ENCODE data around the gene MANBA.

DNA sequence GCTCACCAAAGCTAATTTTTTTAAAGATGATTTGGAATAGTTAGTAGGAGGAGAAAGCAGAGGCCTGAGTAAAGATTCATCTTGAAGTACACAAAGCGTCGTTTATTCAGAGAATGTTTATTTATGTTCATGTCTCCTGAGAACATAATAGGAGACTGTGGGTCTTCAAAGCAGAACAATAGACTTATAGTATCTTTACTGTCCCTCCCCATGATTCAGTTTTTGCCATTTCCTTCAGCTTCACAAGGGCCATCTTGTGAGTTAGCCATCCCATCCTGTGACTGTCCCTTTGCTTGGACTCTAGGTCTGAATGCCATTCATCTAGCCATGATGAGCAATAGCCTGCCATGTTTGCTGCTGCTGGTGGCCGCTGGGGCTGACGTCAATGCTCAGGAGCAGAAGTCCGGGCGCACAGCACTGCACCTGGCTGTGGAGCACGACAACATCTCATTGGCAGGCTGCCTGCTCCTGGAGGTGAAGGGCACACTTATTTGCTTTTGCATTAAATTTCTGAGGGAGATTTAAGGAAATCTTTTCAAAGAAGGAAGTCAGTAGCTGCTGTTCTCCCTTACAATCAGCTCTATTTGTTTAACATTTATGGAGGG, 153.8 kb downstream of the MANBA start:
- TF ChIP-seq, protein P1, sequence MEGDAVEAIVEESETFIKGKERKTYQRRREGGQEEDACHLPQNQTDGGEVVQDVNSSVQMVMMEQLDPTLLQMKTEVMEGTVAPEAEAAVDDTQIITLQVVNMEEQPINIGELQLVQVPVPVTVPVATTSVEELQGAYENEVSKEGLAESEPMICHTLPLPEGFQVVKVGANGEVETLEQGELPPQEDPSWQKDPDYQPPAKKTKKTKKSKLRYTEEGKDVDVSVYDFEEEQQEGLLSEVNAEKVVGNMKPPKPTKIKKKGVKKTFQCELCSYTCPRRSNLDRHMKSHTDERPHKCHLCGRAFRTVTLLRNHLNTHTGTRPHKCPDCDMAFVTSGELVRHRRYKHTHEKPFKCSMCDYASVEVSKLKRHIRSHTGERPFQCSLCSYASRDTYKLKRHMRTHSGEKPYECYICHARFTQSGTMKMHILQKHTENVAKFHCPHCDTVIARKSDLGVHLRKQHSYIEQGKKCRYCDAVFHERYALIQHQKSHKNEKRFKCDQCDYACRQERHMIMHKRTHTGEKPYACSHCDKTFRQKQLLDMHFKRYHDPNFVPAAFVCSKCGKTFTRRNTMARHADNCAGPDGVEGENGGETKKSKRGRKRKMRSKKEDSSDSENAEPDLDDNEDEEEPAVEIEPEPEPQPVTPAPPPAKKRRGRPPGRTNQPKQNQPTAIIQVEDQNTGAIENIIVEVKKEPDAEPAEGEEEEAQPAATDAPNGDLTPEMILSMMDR (IDR thresholded peaks at IDR 0.05; ENCODE audit: low read depth, low read length) = no peak
- no peak for TF ChIP-seq EZH2phosphoT487 (IDR thresholded peaks at IDR 0.05; ENCODE audit: low read depth)

Data from OCI-LY3 (cell line).